Measurements from ENCODE around the gene DPP7.

DPP7 gene

DNA sequence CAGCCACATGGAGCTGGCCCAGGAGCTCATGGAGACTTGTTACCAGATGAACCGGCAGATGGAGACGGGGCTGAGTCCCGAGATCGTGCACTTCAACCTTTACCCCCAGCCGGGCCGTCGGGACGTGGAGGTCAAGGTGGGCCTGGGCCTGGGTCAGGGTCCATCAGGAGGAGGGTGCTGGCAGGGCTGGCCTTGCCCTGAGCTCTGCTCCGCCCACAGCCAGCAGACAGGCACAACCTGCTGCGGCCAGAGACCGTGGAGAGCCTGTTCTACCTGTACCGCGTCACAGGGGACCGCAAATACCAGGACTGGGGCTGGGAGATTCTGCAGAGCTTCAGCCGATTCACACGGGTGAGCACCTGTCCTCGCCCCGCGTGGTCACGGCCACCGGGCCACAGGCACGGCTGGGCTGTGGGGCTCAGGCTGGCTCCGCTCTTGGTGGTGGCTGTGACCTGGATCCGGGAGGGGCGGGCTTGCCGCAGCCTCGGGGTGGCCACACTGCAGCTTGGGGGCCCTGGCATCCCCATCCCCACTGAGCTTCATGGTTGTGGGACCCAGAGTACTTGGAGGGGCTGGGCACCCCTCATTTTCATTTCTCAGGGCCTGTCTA, 7.1 kb downstream of the DPP7 start:
- H3K36me3 ChIP-seq (replicated peaks) = peaks cover 67% of the 10 kb centered on the region
- no peaks in the 10 kb centered on the region for H3K27me3 ChIP-seq (ENCODE audit: low read depth)
- in situ Hi-C loops (cut with MboI; ENCODE audit: low sequenced_read_pairs) = no loop called here
- H3K4me3 ChIP-seq = no peak overlapping the region
- no peaks in the 10 kb centered on the region for H3K4me1 ChIP-seq
- H3K9me3 ChIP-seq = no peaks in the 10 kb centered on the region
- DNase-seq (ENCODE audit: low spot score in 2 of 2) = no peak

DNA sequence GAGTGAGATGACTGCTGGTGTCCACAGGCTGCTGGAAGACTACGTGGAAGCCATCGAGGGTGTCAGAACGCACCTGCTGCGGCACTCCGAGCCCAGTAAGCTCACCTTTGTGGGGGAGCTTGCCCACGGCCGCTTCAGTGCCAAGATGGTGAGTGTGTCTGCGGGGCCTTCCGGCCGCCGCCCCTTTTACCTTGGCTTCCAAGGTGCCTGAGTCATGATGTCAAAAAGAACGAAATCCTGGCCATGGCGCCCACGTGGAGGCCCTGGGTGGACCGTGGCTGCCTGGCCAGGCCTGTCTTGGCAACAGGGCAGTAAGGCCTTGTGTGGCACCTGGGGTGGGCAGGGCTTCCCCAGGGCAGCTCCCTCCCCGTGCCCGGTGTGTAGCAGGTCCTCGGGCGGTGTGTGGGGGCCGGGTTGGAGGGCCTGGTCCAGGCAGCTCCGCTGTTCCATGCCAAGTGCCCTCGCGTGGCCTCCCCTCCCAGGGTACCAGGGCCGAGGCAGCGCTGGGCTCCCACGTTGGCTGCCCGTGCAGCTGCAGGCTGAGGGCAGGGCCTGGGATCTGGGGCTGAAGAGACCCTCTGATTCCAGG, 7.8 kb downstream of the DPP7 start:
- Histone ChIP-seq H3K9me3 (no peaks in the 10 kb centered on the region), H3K27me3 (ENCODE audit: low read depth) (no peaks in the 10 kb centered on the region), H3K4me3 (no peak overlapping the region), H3K36me3 (replicated peaks) (peaks cover 62% of the 10 kb centered on the region), H3K4me1 (no peaks in the 10 kb centered on the region)
- no peak for DNase-seq (ENCODE audit: low spot score in 2 of 2)
- in situ Hi-C loops (cut with MboI; ENCODE audit: low sequenced_read_pairs) = no loop called here

DNA sequence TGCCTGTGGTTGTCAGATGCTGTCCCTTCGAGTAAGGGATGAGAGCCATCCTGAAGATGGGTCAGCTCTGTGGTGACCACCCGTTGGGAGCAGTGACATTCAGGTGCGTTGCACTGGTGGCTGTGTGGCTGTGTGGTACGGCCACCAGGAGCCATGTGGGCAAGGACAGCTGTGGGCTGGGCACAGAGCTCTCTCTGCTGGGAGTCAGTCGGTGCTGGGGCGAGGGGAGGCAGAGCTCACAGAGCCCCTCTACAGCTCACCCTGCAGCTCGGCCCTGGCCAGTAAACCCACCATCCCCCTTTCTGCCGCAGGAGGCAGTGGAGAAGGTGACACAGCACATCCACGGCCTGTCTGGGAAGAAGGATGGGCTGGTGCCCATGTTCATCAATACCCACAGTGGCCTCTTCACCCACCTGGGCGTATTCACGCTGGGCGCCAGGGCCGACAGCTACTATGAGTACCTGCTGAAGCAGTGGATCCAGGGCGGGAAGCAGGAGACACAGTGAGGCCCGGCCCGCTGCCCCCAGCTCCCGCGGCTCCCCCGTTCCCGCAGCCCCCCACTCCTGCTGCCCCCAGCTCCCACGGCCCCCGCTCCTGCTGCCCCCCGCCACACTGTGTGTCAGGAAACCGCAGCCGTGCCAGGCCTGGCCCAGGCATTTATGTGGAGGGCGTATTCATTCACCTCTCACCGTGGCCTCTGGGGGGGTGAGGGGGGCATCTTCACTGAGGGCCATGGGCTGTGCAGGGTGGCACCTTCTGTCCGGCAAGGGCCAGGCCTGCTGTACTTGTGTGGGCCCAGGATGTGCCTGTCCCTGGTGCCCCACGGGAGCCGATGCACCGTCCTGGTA, 8.5 kb downstream of the DPP7 start:
- Histone ChIP-seq H3K27me3 (ENCODE audit: low read depth) (no peaks in the 10 kb centered on the region), H3K4me1 (no peaks in the 10 kb centered on the region), H3K4me3 (no peak overlapping the region), H3K9me3 (no peaks in the 10 kb centered on the region; the same call in 1 of the 2 replicates), H3K36me3 (replicated peaks) (peaks cover 66% of the 10 kb centered on the region)
- in situ Hi-C loops (cut with MboI; ENCODE audit: low sequenced_read_pairs) = no loop called here
- DNase-seq (ENCODE audit: low spot score in 2 of 2) = no peak

DNA sequence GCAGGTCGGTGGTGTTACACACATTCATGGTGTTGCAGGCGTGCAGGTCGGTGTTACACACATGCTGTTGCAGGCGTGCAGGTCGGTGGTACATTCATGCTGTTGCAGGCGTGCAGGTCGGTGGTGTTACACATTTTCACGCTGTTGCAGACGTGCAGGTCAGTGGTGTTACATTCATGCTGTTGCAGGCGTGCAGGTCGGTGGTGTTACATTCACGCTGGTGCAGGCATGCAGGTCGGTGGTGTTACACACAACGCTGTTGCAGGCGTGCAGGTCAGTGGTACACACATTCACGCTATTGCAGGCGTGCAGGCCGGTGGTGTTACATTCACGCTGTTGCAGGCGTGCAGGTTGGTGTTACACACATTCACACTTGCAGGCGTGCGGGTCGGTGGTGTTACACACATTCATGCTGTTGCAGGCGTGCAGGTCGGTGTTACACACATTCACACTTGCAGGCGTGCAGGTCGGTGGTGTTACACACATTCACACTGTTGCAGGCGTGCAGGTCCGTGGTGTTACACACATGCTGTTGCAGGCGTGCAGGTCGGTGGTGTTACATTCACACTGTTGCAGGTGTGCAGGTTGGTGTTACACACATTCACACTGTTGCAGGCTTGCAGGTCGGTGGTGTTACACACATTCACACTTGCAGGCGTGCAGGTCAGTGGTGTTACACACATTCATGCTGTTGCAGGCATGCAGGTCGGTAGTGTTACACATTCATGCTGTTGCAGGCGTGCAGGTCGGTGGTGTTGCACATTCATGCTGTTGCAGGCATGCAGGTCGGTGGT, 11.1 kb downstream of the DPP7 start:
- in situ Hi-C loops (cut with MboI; ENCODE audit: low sequenced_read_pairs) = no loop called here
- no peaks in the 10 kb centered on the region for H3K27me3 ChIP-seq (ENCODE audit: low read depth)
- no peak for DNase-seq (ENCODE audit: low spot score in 2 of 2)
- no peaks in the 10 kb centered on the region; the same call in 1 of the 2 replicates for H3K9me3 ChIP-seq
- H3K4me1 ChIP-seq = no peaks in the 10 kb centered on the region
- H3K4me3 ChIP-seq = no peak overlapping the region
- H3K36me3 ChIP-seq (replicated peaks) = peaks cover 62% of the 10 kb centered on the region

DNA sequence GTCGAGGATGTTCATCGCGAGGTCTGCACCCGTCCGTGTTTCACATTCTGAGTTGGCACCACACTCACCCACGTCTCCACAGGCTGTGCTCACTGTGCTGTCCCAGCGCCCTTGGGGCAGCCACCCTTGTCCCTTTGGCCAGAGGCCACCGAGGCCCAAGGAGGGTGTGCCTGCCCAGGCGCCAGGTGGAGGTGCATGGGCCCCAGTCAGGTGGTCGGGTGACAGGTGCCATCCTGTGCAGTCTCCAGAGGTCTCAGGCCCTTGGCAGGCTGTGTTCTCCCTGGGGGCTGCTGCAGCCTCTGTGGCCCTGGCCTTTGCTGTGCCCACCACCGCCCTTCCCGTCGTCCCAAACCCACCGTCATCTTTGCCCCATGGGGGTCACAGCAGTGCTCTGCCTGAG, 15.3 kb downstream of the DPP7 start:
- Histone ChIP-seq H3K9me3 (no peaks in the 10 kb centered on the region; the same call in 1 of the 2 replicates), H3K36me3 (replicated peaks) (peaks cover 57% of the 10 kb centered on the region), H3K4me1 (no peaks in the 10 kb centered on the region), H3K27me3 (ENCODE audit: low read depth) (no peaks in the 10 kb centered on the region), H3K4me3 (no peak overlapping the region)
- no peak for DNase-seq (ENCODE audit: low spot score in 2 of 2)
- in situ Hi-C loops (cut with MboI; ENCODE audit: low sequenced_read_pairs) = no loop called here

DNA sequence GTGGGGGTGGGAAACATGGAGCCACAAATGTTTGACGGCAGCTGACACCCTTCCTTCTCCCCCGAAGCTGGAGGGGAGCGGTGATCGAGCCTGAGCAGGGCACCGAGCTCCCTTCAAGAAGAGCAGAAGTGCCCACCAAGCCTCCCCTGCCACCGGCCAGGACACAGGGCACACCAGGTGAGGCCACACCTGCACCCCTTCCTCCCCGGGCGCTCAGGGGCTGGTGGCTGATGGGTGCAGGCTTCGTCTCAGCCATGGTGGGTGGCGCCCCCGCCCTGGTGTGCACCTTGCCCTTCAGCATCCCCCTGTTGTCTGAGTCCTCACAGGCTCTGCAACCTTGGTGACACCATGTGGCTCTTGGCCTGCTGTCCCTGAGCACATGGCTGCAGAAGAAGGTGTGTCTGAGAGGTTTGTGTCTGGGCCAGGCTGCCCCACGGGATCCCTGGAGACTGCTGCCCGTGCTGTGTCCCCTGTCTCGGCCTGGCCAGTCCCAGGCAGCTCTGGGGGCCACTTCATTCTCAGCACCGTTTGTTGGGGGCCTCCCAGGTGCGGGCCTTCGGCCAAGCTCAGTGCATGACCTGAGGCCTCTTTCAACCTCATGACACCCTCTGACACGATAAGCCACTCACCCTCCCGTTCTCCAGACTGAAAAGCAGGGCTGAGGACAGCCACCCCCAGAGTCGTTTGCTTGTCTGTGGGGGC, 16.6 kb downstream of the DPP7 start:
- no peaks in the 10 kb centered on the region; the same call in 1 of the 2 replicates for H3K9me3 ChIP-seq
- no peak overlapping the region for H3K4me3 ChIP-seq
- peaks cover 54% of the 10 kb centered on the region for H3K36me3 ChIP-seq (replicated peaks)
- H3K4me1 ChIP-seq = no peaks in the 10 kb centered on the region
- DNase-seq (ENCODE audit: low spot score in 2 of 2) = no peak
- H3K27me3 ChIP-seq (ENCODE audit: low read depth) = no peaks in the 10 kb centered on the region
- in situ Hi-C loops (cut with MboI; ENCODE audit: low sequenced_read_pairs) = no loop called here

DNA sequence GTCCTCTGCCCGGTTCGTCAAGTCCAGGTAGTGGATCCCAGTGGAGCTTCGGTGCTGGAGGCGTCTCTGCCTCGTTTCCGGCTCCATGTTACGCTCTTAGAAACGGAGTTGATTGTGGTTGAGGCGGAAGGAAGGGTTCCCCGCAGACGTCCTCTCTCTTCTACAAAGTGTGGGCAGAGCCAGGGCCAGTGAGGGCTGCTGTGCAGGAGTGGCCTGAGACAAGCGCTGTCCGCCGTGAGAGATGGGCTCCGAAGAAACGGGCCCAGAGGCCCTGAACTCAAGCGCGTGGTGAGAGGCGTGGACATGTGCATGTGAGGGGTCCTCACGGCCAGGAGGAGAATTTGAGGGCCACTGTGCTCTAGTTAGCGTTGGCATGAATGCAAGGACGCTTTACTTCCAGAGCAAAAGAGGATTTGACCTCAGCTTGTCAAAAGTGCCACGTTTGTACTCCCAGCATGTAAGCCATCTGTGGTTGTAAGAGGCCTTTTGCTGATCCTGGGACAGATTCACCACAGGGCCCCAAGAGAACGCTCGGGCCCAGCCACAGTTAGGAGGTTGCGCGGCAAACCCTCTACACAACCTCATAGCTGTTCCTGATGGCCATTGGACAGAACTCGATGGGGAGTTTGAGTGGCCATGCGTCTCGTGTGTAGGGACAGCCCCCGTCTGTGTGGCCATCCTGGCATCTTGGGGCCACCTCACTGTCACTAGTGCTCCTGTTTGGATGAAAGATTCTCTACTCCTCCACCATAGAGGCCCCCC, 17.6 kb downstream of the DPP7 start:
- Histone ChIP-seq H3K4me3 (no peak overlapping the region), H3K4me1 (no peaks in the 10 kb centered on the region), H3K36me3 (replicated peaks) (peaks cover 58% of the 10 kb centered on the region), H3K27me3 (ENCODE audit: low read depth) (no peaks in the 10 kb centered on the region), H3K9me3 (no peaks in the 10 kb centered on the region; the same call in 1 of the 2 replicates)
- no peak for DNase-seq (ENCODE audit: low spot score in 2 of 2)
- in situ Hi-C loops (cut with MboI; ENCODE audit: low sequenced_read_pairs) = no loop called here

DNA sequence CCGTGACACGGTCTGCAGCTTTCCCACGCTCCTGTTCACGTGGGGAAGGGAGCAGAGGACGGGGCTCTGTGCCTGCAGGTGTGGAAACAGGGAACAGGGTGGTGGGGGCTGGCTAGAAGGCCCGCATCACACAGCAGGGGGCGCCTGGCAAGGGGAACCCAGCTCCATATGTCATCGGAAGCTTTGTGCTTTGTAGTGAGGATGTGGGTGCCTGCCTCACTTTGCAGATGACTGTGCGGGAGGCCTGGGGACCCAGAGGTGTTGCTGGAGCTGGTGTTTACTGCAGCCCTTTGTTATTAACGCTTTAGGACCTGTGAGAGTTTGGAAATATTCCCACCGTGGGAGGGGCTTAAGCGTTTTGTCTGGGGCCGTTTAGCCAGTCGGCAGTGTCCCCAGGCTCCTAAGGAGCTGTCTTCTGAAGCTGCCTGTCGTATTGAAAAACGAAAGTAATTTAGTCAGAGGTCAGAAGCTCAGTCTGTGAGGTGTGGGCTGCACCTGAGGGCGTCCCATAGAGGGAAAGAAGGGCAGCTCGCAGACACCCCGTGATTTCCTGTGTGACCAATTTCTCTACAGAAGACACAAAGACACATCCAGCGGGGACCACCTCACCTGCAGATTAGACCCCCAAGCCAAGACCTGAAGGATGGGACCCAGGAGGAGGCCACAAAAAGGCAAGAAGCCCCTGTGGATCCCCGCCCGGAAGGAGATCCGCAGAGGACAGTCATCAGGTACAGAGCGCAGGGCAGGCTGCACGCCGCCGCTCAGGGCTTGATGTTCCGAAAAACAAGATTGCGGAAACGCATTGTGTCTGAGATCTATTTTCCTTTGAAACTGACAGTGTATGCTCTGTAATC, 18.6 kb downstream of the DPP7 start:
- Histone ChIP-seq H3K4me3 (no peak overlapping the region), H3K9me3 (no peaks in the 10 kb centered on the region), H3K27me3 (ENCODE audit: low read depth) (no peaks in the 10 kb centered on the region), H3K4me1 (no peaks in the 10 kb centered on the region), H3K36me3 (replicated peaks) (peaks cover 48% of the 10 kb centered on the region)
- DNase-seq (ENCODE audit: low spot score in 2 of 2) = peak in 1 of 2 experiments; percentile 53
- in situ Hi-C loops (cut with MboI; ENCODE audit: low sequenced_read_pairs) = no loop called here

DNA sequence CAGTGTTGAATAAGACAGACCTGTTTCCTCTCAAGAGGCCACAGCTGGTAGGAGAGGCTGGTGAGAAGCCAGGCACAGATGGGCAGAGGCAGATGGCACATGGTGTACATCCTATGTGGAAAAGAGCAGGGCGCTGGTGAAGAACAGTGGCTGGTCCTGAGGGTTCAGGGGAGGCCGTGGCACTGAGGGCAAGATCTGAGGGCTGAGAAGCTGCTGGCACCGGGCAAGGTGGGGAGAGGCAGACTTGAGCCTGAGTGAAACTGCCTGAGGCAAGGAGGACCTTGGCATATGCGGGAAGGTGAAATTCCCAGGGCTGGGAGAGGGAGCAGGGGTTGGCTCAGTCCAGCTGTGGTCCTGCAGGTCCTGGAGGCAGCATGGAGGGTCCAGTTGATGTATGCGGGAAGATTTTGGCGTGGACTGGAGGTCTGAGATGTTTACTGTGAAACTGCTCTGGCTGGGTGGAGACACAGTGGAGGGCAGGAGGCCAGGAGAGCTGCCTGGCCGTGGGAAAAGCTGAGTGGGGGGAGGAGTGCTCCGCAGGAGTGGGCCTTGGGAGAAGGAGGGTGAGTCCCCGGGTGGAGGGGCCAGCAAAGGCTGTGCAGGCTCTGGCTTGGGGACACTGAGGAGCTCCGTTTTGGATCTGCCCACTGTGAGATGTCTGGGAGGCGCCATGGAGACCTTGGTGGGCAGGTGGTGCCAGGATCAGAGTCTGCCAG, 25.1 kb downstream of the DPP7 start:
- no peak for DNase-seq (ENCODE audit: low spot score in 2 of 2)
- H3K9me3 ChIP-seq = no peaks in the 10 kb centered on the region
- no peaks in the 10 kb centered on the region for H3K27me3 ChIP-seq (ENCODE audit: low read depth)
- H3K36me3 ChIP-seq (replicated peaks) = peaks cover 8% of the 10 kb centered on the region
- in situ Hi-C loops (cut with MboI; ENCODE audit: low sequenced_read_pairs) = no loop called here
- H3K4me3 ChIP-seq = no peak overlapping the region
- peaks cover 16% of the 10 kb centered on the region for H3K4me1 ChIP-seq

DNA sequence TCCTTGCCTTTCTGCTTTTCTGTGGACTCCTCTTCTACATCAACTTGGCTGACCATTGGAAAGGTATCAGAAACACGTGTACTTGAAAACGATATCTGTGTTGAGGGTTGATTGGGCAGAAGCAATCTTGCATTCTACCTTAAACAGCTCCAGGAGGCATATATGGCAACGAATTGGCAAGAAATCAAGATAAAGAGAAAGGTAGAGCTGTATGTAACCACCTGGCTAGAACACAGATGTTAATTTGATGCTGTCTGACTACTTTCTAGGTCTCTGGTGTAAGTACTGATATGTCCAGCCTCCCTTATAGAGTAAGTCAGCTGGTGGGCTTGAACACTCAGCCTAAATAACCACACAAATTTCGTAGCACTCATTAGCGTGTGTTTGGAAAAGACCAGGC, 26.4 kb downstream of the DPP7 start:
- peaks cover 13% of the 10 kb centered on the region for H3K36me3 ChIP-seq (replicated peaks)
- H3K27me3 ChIP-seq (ENCODE audit: low read depth) = no peaks in the 10 kb centered on the region
- H3K4me1 ChIP-seq = peaks cover 16% of the 10 kb centered on the region
- DNase-seq (ENCODE audit: low spot score in 2 of 2) = no peak
- H3K9me3 ChIP-seq = no peaks in the 10 kb centered on the region
- no peak overlapping the region for H3K4me3 ChIP-seq
- in situ Hi-C loops (cut with MboI; ENCODE audit: low sequenced_read_pairs) = no loop called here

DNA sequence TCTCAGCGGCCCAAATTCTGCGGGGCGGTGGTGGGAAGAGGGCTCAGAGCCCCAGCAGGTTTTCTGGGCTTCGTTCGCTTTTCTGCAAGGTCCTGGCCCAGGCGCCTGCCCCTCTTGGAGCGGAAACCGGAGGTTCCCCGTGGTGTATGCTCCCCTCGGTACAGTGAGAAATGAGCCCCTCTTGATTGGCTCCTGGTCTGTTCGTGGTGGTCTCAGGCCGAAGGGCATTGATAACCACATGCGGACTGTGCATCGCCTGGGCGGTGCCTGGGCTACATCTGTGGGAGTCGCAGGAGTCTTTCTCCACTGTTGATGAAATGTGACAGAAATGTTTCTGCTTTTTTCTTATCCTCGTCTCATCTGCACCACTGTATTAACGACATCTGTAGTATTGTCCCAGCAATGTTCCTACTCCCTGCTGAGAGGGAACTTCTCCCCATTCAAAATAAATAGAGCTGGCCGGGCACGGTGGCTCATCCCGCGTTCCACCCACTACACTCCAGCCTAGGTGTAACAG, 27.1 kb downstream of the DPP7 start:
- no peaks in the 10 kb centered on the region for H3K27me3 ChIP-seq (ENCODE audit: low read depth)
- no peaks in the 10 kb centered on the region for H3K9me3 ChIP-seq
- peak overlapping the region; percentile 54 for H3K4me3 ChIP-seq
- in situ Hi-C loops (cut with MboI; ENCODE audit: low sequenced_read_pairs) = no loop called here
- peaks cover 16% of the 10 kb centered on the region for H3K4me1 ChIP-seq
- no peak for DNase-seq (ENCODE audit: low spot score in 2 of 2)
- H3K36me3 ChIP-seq (replicated peaks) = peaks cover 14% of the 10 kb centered on the region

All from HAP-1 (cell line).